GM19035 (cell line): ENCODE results near the gene ECPAS.
"Not testable (repeated sequence)": the region's sequence is repeated elsewhere in the genome, so short reads cannot be mapped to it uniquely, and the experiment has no call there.

Experiments used
- ATAC-seq: cut with Tn5 transposase; IDR thresholded peaks from one replicate; pipeline ENCODE4 v1.9.1; 2021; ENCODE audit not compliant: unreplicated experiment

The ECPAS gene

GRCh38 chr9:111352545-111352944 lies 131.6 kb downstream of the ECPAS start:
- ATAC-seq, result no peak

- no peak for ATAC-seq
Observed at GRCh38 chr9:111350556-111350955, 133.6 kb downstream of the ECPAS start.

- no peak for ATAC-seq
Observed at GRCh38 chr9:111349766-111350165, 134.4 kb downstream of the ECPAS start.

- no peak for ATAC-seq
Observed at GRCh38 chr9:111348821-111349271, 135.3 kb downstream of the ECPAS start.

GRCh38 chr9:111334318-111334863 lies 149.8 kb downstream of the ECPAS start:
- not testable (repeated sequence) for ATAC-seq

- no peak for ATAC-seq
Observed at GRCh38 chr9:111330124-111330523, 154.1 kb downstream of the ECPAS start, which contains the start of gene OR2K2. Gene OR2K2 (minus strand): TSS chr9:111330224. CDS start chr9:111328433, 1,791 bp downstream.

GRCh38 chr9:111320631-111321030 lies 163.6 kb downstream of the ECPAS start:
- ATAC-seq, result no peak

GRCh38 chr9:111316796-111317195 lies 167.4 kb downstream of the ECPAS start:
- ATAC-seq, result no peak
